Stimulated activated CD8-positive, alpha-beta memory T cell treated with anti-CD3 and anti-CD28 coated beads, Interleukin-15, amount 100 ng/mL, for 24 hours (primary cell): ENCODE measurements around the gene FIGN.

Experiments used
- DNase-seq: peaks from one replicate; pipeline ENCODE4 v3.0.0-alpha.2; 2020; ENCODE audit warnings: low read depth

FIGN gene

DNA sequence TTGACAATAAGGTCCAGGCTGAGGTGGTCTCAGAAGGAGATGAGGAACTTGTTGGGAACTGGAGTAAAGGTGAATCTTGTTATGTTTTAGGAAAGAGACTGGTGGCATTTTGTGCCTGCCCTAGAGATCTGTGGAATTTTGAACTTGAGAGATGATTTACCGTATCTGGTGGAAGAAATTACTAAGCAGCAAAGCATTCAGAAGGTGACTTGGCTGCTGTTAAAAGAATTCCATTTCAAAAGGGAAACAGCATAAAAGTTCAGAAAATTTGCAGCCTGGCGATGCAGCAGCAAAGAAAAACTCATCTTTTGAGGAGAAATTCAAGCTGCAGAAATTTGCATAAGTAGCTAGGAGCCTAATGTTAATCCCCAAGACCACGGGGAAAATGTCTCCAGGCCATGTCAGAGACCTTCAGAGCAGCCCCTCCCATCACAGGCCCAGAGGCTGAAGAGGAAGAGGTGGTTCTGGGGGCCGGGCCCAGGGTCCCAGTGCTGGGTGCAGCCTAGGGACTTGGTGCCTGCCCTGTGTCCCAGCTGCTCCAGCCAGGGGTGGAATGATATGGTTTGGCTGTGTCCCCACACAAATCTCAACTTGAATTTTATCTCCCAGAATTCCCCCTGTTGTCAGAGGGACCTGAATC is 73.5 kb downstream of the FIGN start:
- DNase-seq = no peak

DNA sequence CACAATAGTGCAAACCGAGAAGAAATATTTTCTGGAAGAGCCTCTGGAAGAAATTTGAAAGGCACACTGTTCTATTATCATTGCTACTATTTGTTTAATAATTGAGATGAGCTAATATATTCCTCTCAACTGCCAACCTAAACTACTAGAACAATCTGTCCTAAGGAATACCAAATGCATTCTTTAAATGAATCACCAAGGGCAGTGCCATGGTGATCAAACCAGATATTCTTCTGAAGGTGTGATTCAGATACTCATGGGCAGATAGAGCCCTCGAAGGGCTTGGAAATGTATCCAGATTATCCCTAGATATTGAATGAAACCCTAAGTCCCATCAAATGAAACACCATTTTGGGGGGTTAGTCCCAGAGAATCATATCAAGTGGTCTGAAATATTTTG is 76.6 kb downstream of the FIGN start:
- no peak for DNase-seq

DNA sequence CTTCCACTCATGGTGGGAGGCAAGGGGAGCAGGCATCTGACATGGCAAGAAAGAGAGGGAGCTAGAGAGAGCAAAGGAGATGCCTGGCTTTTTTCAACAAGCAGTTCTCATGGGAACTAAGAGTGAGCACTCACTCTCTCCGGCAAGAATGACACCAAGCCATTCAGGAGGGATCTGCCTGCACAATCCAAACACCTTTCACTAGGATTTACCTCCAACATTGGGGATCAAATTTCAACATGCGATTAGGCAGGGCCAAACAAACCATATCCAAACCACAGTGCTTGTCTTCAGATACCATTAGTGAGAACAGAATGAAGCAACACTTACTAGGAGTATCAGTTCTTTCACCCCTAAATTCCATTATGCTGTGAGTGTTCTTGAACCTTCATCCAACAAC is 77.3 kb downstream of the FIGN start:
- DNase-seq = no peak

DNA sequence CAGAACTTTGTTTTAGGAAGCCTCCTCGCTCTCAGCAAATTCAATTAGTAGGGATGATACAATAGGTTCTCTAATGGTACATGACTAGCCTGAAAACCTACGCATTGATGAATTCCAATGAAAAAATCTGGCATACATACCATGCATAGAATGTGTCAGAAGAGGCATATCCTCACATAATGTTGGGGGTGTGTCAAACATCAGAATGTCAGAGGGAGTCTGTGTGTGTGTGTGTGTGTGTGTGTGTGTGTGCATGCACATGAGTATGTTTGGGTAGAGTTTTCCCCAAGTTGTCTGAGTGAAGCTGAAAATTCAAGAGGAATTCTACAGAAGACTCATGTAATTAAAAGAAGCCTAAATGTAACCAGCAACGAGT is 78.5 kb downstream of the FIGN start:
- no peak for DNase-seq

DNA sequence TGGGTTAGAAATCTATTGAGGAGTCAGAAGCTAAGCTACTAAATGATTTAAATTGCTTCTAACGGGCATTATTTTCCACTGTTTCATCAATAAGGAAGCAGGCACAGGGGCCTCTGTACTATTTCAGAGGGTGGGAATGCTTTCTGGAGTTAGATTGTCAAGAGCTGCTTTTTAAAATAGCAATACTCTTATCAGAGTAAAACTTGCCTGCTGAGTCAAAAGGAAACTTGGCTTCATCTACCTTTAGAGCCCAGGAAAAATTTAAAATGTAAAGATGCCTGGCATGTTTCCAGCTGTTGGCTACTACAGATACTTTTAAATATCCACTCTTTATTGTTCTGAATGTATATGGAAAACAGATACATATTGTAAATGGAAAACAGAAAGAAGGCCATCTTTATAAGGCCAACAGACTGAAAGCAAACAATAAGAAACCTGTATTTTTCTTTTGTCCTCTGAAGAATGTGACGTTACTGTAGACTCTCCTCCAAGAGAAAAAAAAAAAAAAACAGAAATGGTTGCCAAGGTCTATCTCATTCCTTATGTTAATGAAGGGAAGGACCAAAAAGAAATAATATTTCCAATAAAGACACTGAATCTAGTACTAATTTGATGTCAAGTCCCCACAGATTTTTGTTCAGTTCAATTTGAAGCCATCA is 79.1 kb downstream of the FIGN start:
- no peak for DNase-seq

DNA sequence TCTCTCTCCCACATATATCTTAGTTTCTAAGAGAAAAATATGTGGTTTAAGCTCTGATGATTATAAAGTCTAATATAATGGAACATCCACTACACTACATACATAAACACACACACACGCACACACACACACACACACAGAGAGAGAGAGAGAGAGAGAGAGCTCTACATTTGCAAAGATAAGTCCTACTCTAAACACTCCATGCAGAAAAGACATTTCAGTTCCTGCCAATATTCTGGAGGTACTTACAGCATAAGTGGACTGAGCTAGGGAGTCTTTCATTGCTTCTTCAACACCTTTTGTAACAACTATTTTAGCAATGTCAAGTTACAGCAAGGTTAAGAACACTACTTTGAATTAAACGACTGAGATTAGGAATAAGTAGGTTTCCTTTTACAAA is 80.1 kb downstream of the FIGN start:
- no peak for DNase-seq

DNA sequence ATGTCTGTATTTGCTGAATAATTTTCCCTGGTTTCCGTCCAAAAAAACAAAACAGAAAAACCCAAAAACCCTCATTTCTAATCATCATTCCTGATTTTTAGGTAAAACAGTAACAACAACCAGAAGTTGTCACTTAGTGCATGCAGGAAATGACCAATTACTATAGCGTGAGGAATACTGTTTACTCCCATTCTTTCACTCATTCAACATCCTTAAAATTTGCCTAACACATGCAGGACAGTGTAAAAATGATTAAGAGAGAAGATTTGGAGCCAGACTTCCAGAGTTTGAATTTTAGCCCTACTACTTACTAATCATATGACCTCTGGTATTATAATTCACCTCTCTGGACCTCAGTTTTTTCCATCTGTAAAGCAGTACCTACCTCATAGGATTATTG is 83.1 kb downstream of the FIGN start:
- no peak for DNase-seq

DNA sequence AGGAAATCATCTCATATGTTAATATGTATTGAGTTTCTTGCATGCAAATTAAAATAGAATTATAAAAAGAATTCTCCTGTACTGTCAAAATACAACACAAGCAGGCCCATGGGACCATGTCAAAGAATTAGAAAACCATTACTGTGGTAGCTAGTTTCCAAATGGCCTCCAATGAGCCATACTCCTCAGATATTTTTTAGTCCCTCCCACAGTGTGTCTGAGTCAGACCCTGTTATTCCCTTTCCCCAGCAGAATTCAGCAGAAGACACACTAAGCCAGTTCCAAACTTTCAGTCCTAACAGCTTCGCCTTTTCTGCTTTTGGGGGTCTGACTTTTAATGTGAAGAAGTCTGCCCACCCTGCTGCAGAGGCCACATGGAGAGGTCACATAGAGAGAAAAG is 86.7 kb downstream of the FIGN start:
- no peak for DNase-seq

DNA sequence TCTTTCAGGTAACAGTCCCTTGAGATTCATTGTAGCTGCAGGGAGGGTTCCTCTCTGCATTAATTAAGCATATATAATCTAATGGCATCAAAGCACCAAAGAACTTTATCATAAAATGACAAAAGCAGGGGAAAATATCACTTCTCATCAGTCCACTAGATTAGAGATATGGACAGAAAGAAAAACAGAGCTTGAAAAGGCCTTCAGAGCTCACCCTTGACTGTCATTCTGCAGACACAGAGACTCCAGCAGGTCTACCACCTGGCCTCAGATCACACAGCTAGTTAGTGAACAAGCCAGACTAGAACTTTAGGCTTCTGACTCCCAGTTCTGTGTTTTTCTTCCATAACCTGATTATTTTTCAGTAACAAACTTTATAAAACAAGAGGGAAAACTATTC is 88.5 kb downstream of the FIGN start:
- DNase-seq = no peak

DNA sequence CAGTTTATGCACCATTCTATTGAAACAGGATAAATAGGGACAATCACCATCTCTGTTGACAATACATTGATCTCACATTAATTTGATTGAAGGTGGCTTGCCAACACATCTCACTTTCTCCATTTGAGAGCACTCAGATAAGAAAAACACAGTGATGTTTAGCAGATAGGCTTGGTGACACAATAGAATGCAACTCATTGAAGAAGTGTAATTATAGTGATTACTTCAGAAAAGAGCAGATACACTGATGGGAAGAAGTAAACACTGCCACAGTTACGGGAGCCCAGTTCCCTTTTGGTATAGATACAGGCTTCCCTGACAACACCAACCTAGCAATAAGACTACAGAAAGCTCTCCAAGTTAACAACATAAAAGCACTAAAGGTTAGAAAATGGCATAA is 89.1 kb downstream of the FIGN start:
- DNase-seq = no peak

DNA sequence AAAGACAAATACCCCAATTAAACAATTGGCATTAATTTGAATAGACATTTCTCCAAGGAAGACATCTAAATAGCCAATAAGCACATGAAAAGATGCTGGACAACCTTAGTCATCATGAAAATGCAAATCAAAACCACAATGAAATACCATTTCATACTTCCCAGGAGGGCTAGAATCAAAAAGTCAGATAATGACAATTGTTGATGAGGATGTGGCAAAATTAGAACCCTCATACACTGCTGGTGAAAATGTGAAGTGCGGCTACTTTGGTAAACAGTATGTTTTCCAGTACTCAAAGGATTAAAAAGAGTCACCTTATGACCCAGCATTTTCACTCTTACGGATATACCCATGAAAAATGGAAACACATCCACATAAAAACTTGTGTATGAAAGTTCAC is 91.6 kb downstream of the FIGN start:
- DNase-seq = no peak

DNA sequence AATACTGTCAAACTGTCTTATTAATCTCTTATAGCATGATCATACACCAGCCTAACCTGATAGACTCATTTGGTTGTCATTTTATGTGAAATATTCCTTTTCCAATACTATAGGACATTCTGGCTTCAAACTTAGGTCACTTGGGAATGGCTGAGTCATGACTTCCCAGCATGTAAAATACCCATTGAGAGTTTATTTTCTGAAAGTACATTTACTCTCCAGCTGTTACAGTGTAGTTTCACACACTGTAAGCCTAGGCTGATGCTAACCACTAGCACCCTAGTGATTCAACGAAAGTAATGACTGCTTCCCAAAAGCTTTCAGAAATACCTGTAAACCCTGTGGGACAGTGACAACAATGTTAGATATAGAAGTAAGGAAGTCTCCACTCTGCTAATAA is 93.8 kb downstream of the FIGN start:
- DNase-seq = no peak

DNA sequence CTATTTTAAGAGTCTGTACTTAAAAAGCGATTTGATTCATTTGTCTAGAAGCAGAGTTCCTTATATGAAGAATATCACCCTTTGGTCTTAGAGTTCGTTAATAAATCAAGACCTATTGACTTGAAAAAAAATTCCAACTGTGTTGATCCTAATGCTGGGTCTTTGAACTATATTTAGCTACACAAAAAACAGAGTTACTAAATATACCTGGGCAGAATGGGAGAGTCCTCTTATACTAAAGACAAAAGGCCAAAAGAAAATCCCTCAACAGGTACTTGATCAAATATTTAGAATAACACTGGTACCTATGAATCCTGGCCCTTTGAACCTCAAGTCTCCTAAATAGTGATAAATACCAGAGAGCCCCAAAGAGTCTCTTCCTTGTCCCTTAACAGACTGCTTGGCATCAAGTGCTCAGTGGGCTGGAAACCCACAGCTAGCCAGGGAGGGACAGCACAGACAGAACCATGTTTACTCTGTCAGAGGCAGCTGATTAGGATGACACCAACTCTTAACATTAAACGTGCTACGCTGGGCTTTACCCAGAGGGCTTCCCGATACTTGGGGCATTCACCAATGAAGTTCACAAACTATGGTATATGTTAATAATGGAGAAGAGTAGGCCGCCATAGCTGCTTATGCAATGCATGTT is 95.1 kb downstream of the FIGN start:
- no peak for DNase-seq

DNA sequence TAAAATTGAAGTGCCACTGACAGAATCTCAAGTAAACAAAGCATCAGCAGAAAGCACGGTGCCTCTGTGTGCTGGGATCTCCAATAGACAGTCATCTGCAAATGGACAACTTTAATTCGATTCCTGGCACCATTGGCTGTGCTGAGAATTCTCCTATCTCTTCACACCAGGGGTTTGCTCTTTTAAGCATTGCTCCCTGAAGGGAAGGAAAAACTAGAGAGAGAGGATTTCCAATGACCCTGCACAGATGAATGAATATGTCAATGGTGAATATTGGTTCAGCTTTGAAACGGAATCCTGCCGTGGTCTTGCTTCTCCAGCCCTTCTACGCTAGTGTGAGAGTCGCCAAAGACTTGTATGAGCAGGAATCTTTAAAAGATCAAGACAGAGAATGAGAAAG is 97.9 kb downstream of the FIGN start:
- DNase-seq = no peak

DNA sequence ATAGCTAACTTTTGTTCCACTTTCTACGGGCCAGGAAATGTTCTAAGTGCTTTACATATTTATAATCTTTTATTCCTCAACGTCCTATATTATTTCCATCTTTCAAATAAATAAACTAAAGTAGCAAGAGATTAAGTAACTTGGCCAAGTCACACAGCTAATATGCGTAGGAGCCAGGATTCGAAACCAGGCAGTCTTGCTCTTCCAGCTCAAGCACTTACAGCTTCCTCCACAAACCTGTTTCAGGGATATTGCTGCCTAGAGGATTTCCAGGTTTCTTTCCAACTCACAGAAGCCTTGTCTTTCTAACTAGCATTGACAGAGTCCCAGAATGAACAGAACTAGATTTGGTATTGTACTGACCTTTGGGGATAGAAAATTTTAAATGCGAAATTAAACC is 102.5 kb downstream of the FIGN start:
- DNase-seq = no peak

DNA sequence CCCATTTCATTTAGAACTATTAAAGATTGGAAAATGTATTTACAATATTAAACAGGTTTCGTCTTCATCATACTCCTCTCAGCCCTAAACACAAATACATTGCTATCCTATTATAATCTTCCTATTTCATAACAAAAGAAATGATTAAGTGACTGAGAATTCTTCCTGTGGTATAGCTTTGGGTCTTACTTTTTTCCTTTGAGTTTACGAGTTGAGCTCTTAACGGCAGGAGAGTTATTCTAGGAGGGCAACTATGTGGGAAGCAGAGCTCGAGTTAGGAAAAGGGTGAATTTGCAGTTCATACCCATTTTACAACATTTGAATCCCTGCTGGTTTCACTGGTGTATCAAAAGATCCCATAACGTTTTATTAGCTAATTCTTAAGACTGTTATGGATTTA is 105.0 kb downstream of the FIGN start:
- no peak for DNase-seq

DNA sequence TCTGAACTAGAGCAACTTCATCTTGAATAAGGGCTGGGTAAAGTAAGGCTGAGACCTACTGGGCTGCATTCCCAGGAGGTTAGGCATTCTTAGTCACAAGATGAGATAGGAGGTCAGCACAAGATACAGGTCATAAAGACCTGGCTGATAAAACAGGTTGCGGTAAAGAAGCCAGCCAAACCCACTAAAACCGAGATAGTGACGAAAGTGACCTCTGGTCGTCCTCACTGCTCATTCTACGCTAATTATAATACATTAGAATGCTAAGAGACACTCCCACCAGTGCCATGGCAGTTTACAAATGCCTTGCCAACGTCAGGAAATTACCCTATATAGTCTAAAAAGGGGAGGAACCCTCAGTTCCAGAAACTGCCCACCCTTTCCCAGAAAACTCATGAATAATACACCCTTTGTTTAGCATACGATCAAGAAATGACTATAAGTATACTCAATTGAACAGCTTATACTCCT is 109.1 kb downstream of the FIGN start:
- no peak for DNase-seq

DNA sequence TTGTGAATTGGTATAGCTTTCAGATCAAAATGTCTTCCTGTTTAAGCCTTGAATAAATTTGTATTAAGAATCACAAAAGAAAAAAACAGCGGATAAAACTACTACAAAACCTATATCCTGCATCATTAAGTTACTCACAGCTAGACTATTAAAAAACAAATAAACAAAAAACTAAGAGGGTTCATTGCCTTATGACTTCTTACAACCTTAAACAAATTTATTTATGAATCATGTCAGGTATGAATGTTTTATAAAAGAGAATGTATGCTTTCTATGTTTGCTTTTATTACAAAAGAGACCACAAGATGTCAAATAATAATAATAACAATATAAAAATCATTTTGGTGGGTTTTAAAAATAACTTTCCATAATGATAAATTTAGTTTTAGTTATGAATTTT is 109.6 kb downstream of the FIGN start:
- no peak for DNase-seq

DNA sequence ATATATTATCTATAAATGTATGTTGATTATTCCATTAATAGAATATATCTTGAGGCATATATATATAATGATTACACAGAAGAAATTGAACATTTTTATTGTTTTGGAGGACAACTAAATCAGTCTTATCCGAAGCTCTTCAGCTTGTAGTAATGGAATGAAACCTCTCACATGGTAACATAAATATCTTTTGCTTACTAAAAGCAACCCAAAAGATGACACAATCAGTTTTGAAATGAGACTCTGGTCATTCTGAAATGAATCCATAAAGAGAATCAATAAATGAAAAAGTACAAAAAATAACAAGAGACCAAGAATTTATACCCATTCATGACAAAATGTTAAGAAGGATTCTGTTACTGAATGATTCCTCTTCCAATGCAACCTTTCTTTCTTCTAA is 110.2 kb downstream of the FIGN start:
- DNase-seq = no peak

DNA sequence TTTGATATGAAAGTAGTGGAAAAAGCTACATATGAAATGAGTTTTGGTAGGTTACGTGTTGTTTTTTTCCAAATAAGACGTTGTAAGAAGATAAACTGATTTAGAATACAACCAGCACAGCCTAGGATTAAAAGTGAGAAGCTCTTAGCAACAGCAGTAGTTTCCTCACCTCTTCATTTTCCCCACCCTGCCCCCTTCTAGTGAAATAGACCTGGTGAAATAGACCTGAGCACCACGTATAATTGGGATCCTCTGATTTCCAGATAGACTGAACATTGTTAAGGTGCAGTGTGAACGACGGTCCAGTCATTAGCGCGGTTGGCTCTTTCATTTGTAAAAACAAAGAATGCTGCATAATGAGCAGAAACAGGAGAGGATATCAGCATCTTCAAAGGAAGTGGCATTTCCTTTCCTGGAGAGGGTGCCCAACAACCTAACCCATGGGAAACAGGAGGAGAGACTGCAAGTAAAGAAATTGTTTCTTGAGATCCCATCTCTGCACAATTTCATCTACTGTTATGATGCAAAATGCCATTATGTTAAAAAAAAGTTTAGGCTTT is 114.3 kb downstream of the FIGN start:
- no peak for DNase-seq

DNA sequence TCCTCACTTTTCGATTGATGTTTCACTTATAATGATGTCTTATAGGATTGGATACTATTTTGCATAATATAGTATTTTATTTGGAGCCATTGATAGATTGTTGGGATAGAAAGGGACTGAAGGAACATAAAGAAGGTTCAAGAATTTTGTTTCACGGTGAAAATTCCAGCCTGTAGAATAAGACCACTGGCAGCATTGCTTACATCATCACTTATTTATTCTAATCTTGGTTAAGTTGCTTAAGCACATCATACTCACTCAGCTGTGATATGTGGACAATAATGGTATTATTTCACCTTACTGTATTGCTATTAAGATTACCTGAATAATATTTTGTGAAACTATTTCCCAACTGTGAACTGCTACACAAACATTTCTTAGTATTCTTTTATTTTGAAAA is 118.3 kb downstream of the FIGN start:
- no peak for DNase-seq

DNA sequence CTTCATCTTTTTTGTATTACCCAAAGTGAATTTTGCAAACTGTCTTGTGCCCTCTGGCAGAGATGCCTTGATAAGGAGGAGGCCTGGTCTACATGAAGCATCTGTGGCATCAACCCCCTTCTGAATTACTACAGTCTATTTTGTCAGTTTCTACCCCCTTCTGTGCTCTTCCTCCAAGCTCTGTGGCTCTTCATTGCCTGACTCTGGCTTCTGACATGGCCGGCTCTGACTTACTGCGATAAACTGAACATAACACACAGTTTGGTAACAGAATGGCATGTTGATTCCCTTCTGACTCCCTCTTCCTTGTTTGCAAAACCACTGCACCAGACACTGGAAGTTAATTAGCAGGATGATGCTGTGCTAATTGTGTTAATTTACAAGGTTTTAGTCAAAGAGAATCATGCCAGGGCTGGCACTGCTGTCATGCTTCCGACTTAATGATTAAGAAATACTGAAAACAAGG is 122.5 kb downstream of the FIGN start:
- DNase-seq = no peak

DNA sequence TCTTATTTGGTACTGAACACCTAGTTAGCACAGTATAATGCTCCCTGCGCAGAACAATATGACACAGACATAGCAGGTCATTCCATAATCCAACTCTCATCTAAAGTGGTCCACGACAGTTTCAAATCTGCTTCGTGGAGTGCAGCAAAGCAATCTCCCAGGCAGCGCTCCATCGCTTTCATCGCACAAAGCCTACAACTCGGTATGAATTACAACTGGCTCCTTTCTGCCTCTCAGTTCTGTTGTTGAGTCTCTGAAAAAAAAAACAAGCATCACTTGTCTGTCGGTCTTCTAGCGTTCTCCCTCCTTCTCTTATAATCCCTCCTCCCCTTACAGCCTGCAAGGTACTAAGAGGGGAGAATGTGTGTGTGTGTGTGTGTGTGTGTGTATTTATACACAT is 123.5 kb downstream of the FIGN start:
- no peak for DNase-seq
